Measurements from ENCODE around the gene NR2F1. TPM values are rescaled to one million over a fixed set of nuclear protein-coding genes. Genes with fewer than 3 reads are reported as not detected.
A peak's percentile ranks its signal among the peaks of the same experiment; 100 is the strongest.

Gene NR2F1
- total and polyA plus RNA-seq, 2 donors (not counting 1 experiment from before 2014, with no cell fraction given) = not detected

DNA sequence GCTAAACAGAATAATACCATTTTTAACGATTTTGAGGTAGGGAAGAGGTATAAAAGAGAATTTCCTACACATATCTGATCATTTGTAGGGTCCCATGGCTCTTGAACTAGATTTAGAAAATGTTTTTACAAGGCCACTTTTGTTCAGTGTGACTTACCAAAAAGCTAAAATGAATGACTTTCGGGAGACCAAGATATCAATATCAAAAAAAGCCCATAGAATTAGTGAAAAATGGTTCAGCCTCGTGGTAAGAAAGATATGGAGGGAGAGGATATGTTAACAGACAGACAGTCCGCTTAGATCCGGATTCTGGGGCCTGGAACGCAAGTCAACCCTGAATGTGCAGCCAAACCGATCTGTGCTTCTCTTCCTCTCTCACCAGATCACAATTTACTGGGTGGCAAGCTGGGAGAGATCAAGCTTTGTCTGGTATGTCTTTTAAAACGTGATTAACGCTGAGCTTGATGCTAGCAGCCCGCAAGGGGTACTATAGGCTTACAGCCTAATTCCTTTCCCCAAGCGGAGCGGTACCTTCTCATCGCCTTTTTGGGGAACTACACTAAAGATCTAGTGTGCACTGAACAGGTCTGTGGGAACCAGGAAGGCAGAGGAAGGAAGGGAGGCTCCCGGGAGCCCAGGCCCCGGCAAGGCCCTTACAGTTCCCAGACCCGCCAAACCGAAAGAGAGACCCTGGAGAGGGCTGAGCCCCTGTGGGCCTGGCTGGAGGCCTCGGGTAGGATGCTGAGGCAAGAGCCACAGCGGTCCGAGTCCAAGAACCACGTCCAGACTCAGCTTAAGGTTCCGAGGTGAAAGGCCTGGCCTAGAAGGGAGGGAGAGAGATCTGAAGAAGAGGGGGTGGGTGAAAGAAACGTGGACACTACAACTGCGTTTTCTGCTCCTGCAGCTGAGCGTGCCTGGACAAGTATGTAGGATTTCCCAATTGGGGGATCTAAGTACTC, 4.9 kb upstream of the NR2F1 start:
- Mint-ChIP-seq H3K27ac (no peak overlapping the region), H3K4me1 (peaks cover 21% of the 10 kb centered on the region), H3K4me3 (peak overlapping the region; percentile 59), H3K9me3 (ENCODE audit: insufficient read depth) (no peaks in the 10 kb centered on the region), H3K27me3 (peaks cover 65% of the 10 kb centered on the region)
- ChIA-PET POLR2A (no interaction called here), CTCF (interaction anchor here (0.9 to 1.4 kb wide), 3 partner anchors 17 to 223 kb away, joined by 3 read pairs; no protein-coding TSS in a partner anchor)
- Histone ChIP-seq H3K4me2 (replicated peaks; ENCODE audit: low read depth, low read length, poor library complexity, severe bottlenecking) (peak overlapping the region; percentile 87), H3K36me3 (replicated peaks in 1 of 2; ENCODE audit: control extremely low read depth in 1 of 2, control insufficient read depth in 1 of 2, extremely low read depth in 1 of 2, insufficient read depth in 2 of 2, low read length in 1 of 2) (no peaks in the 10 kb centered on the region), H2AFZ (ENCODE audit: insufficient read depth, low read depth, low read length, poor library complexity, severe bottlenecking) (no peak overlapping the region), H3K9ac (ENCODE audit: low read length) (peak overlapping the region; percentile 25), H4K20me1 (ENCODE audit: control insufficient read depth, insufficient read depth, low read length, poor library complexity, severe bottlenecking) (no peaks in the 10 kb centered on the region), H3K9me3 (ENCODE audit: control extremely low read depth in 1 of 3, control insufficient read depth in 2 of 3, insufficient read depth in 1 of 3, low read length in 2 of 3) (peaks cover 0 to 52% (median 4%) of the 10 kb centered on the region in 3 donors), H3K27me3 (replicated peaks in 1 of 4; ENCODE audit: control extremely low read depth in 1 of 4, control insufficient read depth in 3 of 4, insufficient read depth in 4 of 4, low read length in 3 of 4) (peaks cover 3 to 93% (median 79%) of the 10 kb centered on the region in 4 experiments), H3K79me2 (ENCODE audit: control insufficient read depth, insufficient read depth, low read length) (no peaks in the 10 kb centered on the region), H3K27ac (ENCODE audit: low read length in 2 of 2) (no peak overlapping the region), H3K4me1 (ENCODE audit: control insufficient read depth in 2 of 2, insufficient read depth in 2 of 2, low read length in 2 of 2) (peaks cover 37 to 50% of the 10 kb centered on the region in 2 donors), H3K4me3 (ENCODE audit: control extremely low read depth in 1 of 5, extremely low read depth in 1 of 5, insufficient read depth in 1 of 5, low read depth in 2 of 5, low read length in 4 of 5) (no peak overlapping the region)
- intact Hi-C loops (cut with micrococcal nuclease) = no loop called here
- 11% methylated on average over 12 of the region's 25 CpGs for WGBS (ENCODE audit: insufficient coverage)
- no peak for TF ChIP-seq CTCF (IDR thresholded peaks at IDR 0.05)
- TF ChIP-seq EZH2 (IDR thresholded peaks at IDR 0.05; ENCODE audit: borderline replicate concordance, insufficient read depth, low read depth, low read length, poor library complexity, severe bottlenecking) = no peak
- ATAC-seq (ENCODE audit: low read depth) (no peak), DNase-seq (peak; percentile 34)
